ENCODE measurements around the gene GPR31.

GPR31 gene

DNA sequence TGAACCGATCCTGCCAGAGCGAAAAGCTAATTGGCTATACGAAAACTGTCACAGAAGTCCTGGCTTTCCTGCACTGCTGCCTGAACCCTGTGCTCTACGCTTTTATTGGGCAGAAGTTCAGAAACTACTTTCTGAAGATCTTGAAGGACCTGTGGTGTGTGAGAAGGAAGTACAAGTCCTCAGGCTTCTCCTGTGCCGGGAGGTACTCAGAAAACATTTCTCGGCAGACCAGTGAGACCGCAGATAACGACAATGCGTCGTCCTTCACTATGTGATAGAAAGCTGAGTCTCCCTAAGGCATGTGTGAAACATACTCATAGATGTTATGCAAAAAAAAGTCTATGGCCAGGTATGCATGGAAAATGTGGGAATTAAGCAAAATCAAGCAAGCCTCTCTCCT, 20.7 kb downstream of the GPR31 start:
- no peak for DNase-seq

DNA sequence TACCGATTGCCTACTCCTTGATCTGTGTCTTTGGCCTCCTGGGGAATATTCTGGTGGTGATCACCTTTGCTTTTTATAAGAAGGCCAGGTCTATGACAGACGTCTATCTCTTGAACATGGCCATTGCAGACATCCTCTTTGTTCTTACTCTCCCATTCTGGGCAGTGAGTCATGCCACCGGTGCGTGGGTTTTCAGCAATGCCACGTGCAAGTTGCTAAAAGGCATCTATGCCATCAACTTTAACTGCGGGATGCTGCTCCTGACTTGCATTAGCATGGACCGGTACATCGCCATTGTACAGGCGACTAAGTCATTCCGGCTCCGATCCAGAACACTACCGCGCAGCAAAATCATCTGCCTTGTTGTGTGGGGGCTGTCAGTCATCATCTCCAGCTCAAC, 21.4 kb downstream of the GPR31 start:
- DNase-seq: no peak

DNA sequence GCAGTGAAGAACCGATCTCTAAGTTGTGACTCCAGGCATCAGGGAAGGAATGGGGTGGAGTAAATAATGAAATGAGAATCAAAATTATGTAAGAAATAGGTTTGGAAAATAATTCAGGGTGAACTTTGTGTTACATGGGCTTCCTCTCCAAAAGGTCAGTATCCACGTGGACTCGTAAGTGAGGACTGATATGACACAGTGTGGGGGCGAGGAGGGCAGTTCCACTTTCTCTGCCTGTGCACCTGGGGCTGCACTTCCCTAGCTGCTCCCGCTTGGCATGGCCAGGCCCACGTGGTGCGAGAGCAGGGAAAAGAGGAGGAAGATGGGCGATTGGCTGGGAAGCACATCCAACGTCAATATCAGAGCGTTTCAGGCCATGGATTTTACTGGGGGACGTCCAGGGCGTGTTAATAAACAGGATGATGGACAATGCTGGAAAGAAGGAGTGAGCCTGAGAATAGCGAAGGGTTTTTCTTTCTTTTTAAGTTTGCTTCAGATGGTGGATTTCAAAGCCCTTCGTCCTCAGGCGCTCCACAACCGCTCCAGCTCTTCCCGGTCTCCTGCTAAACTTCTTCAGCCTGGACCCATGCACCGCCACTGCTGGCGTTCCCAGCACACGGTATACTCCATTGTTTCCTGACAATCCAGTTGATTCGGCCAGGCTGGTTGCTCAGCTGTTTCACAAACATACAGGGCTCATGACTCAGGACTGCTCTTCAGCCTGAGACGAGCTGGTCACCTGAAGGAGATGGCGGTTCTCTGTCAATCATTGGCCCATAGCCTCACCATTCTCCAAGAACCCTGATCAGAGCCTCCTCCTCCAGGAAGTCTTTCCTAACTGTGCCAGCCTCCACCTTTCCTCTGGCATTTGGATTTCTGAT, 23.1 kb downstream of the GPR31 start:
- DNase-seq: no peak

DNA sequence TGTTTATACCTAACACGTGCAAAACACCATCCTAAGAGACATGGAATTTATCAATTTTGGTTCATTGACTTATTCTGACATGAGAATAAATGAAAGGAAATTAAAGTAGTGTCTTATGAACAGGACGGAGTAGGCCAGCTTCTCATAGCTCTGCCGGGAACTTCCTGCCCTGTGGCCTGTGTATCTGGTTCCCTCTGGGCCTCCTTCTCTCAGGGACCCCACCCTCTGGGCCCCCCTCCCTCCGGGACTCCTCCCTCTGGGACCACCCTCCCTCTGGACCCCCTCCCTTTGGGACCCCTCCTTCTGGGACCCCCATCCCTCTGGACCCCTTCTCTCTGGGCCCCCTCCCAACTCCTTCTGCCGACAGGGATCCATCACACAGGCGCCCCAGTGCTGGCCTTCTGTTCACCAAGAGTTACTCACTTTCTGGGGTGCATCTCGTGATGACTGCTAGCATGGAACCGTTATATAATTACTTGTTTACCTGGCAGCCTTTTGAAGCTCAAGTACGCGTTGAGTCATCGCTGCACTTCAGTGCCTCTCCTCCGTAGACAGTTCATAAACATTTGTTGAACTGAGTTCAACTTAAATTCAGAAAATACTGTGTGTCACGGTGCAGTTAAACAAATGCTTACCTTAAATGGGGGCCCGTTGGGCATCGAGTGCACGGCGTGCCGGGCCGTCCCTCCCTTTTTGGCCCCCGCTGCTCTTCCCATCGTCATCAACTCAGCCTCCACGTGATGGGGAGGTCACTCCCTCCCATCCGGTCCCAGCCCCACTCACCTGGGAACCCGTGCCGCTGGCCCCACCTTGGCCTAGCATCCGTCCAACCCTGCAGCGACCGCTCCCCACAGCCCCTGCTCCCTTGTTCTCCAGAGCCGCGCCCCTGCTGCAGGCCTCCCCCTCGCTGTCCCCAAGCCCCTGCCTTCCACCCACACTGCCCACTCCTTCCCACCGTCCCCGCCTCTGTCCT, 26.8 kb downstream of the GPR31 start:
- DNase-seq: no peak

DNA sequence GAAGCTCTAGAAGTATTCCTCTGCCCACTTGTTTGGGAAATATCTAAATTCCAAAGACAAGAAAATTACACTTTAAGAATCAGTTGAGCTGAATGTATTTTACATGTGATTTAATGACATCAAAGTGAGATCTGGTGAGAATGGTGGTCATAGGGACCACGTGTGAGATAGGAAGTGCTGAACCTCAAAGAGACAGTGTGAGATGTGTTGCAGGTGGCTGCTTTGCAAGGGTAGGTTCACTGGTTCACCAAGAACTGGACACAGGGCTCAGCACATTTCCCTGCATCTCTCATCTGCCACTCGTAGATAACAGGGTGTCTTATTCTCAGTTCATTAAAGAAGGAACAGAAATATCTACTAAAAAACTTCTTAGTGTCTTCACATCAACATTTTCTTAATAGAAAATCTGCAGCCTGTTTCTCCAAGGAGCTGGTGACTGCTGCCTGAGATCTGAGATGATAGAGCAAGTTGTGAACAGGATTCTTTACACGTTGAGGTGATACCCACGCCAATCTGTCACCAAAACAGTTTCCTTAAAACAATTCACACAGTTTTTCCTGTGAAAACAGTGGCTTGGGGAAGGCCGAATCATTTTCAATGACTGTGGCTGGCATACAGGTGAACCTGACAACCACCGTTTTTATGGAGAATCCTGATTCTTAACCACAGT, 27.6 kb downstream of the GPR31 start:
- no peak for DNase-seq

DNA sequence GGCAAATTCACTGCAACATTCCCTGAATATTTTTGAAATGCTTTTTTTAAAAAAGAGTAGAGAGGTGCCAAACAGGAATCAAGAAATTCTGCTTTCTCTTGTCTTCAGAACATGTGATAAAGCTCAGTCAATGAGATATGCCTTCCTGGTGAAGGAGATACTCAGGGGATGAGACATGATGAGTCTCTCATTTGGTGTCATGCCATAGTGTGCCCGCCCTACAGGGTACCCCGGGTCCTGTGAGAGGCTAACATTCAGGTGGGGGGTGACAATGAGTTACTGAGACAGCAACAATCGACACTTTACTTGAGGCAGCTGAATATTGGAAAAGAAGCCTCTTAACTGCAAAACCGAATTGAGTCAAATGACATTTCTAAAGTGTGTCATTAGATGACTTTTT, 28.2 kb downstream of the GPR31 start:
- no peak for DNase-seq

DNA sequence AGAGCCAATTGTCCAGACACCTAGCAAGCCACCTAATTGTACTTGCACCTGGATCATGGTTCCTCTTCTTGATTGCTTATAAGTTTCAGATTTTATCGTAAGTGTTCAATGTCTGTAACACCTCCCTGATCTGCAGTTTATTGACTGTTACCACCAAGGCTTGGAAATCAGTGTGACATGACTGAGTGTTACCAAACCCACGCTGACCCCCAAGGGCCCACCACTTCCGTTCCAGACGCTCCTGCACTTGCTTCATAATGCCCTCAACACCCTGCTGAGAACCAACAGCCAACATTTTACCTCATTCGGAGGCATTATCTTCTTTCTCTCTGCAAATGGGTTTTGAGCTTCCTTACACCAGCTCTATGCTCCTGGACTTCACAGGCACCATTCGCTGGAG, 28.6 kb downstream of the GPR31 start:
- DNase-seq: no peak

DNA sequence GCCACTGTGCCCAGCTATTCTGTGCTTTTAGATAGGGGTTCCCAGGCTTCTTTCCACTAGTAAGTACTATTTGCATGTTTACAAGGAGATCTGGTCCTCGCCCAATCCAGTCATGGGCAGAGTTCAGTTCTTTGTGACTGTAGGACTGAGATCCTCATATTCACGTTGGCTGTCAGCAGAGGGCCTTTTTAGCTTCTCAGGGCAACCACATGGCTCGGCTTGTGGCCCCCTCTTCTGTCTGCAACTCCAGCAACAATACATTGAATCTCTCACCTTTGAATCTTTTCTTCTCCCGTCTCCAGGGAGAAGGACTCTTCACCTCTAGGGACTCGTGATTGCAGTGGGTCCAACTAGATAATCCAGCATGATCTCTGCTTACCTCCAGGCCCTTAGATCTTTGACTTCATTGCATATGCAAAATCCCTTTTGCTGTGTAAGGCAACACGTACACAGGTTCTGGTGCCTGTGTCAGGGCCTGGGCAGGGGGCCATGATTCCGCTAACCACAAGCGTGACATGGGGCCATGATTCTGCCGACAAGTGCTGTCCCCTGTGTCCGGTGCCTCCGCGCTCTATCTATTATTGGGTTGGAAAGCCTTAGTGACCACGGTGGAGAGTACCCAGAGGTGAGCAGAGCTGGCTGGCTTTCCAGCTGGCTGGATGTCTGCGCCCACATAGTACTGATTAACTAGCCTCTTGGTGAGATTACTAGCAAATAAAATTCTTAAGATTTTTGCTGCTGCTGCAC, 29.8 kb downstream of the GPR31 start:
- no peak for DNase-seq

DNA sequence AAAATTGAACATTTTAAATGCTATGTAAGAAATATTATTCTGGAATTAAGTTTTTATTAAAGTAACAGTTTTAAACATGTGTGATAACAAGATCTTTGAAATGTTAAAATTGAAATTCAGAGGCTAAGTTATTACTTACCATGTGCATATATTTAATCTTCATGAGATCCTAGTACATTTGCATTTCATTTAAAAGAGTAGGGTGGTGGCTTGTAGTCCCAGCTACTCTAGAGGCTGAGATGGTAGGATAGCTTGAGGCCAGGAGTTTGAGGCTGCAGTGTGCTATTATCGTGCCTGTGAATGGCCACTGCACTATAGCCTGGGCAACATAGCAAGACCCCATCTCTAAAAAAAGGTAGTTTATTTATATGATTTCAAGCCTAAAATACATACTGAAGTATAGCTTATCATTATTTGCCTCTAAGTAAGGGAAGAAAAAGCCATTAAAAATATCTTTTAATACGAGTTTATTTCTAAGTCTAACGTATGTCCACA, 31.9 kb downstream of the GPR31 start:
- DNase-seq: no peak

DNA sequence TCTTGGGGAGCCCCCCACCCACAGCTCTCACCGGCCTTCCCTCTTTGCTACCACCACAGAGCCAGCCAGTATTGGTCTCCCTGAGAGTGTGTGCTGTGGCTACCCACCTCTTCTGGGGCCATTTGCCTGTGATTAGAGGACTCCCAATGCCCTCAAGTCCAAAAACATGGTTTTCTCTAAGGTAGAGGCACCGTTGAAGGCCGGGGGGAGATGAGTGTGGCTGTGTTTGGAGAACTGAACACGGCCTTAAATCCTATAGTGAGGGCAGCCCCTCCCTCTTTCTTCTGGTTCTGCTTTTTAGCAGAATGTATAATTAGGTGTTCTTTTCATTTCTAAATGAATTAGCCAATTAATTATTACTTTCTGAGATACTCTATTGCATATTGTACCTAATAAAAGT, 32.4 kb downstream of the GPR31 start:
- no peak for DNase-seq

DNA sequence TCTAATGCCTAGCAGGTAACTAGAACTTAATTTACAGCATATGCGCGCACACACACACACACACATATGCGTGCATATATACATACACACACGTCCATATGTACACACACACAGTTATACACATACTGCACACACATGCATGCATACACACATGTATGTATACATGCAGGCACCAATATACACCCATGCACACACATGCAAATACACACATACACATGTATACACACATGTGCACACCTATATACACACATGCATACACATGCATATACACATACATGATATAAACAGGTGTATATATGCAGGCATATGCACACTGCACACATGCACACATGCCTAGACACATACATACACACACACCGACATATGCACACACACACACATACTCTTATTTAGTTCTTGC, 33.0 kb downstream of the GPR31 start:
- no peak for DNase-seq

DNA sequence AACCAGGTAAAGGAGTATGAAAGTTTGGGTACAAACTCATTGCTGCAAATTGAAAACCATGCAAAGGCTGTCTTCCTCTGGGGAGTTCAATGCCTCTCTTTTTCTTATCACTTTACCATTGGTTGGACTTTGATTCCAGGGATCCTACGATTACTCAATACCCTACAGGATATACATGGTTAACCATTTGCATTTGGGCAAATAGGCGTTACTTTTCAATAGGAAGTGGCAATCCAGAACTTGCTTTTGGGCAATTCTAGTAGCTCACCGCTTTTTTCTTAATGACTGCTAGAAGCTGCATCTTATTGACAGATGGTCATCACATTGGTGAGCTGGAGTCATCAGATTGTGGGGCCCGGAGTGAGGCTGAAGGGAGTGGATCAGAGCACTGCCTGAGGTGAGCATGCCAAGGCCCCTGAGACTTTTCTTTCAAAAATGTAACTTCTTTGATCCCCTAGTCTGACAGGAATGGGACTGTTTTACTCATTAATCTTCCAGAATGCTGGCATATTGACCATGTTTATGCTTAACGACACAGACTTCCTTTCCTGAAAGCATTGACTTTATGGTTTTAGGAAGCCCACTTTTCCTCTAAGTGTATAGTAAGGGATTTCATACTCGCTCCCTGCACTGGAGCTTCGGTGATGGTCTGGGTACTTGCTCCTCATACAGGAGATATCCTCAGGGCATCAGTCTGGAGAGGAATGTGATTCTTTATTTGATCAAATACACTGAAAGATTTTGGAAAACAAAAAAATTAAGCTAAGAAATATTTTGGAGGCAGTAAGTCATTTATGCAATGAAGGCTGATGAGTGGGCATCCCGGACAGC, 34.7 kb downstream of the GPR31 start, which contains the start of gene CCR6:
Gene CCR6 (plus strand): TSS at position 270 of the 831 bp plus-strand sequence. CDS start 13,039 bp downstream, outside the sequence.
- no peak for DNase-seq

DNA sequence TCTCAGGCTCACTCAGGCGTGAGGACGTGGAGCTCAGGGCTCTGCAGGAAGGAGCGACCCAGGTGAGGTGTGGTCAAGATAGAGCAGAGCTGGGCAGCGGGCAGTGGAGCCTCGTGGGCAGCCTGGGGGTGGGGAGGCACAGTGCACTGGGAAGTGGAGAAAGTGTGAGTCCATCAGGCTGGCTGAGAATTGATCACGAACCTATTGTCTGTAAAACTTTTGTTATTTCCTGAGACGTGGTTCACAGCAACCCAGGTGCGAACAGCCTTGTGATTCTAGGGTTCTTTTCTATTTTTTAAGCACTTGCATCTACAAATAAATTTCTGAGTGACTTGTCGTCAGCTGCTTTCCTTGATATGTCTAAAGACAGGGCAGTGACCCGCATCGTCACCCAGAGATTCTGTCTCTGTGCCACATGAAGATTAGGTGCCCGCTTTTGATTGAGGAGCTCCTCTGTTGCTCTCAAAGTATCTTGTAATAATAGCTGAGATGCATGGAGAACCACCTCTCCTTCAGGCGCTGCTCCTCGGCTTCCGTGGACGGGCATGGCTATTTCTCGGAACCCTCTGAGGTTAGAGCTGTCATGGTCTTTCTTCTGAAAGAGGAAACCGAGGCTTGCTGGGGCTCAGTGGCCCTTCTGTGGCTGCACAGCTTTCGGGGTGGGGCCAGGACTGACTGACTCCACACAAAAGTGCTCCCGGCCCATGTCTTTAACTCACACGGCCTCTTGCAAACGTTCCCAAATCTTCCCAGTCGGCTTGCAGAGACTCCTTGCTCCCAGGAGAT, 35.5 kb downstream of the GPR31 start:
- no peak for DNase-seq

DNA sequence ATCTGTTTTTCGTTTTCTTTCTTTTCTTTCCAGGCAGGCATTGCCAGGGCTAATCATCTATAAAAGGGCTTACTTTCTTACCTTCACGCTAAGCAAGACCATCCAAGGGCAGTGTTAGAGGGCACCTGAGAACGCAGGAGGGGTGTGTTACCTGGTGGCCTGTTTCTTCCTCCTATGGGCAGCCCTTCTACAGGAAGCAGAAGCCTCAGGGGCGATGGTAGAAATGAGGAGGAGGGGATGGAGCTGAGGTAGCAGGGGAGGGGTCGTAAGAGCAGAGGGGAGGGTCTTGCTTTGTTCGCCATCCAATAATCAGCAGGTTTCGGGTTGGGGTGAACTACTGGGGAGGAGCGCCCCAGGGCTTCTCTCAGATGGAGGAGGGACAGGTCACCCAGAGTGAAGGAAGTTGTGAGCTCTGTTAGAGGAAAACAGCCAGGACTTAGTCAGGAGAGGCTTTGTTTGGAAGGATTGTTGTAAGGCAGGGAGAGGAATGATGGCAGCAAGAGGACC, 36.4 kb downstream of the GPR31 start:
- no peak for DNase-seq

DNA sequence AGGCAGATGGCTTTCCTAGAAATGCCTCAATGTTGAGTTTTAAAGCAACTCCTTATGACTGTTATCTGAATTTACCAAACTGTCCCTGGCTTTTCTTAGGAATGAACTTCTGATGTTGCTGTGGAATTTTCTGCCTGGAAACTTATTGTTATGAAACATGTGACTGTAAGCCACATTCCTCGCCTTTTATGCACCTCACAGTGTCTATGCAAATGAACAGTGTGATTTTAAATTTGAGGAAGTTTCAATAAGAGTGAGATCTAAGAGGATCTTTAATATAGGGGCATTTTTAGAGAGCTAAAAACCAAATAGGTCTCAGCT, 37.2 kb downstream of the GPR31 start:
- DNase-seq: no peak

DNA sequence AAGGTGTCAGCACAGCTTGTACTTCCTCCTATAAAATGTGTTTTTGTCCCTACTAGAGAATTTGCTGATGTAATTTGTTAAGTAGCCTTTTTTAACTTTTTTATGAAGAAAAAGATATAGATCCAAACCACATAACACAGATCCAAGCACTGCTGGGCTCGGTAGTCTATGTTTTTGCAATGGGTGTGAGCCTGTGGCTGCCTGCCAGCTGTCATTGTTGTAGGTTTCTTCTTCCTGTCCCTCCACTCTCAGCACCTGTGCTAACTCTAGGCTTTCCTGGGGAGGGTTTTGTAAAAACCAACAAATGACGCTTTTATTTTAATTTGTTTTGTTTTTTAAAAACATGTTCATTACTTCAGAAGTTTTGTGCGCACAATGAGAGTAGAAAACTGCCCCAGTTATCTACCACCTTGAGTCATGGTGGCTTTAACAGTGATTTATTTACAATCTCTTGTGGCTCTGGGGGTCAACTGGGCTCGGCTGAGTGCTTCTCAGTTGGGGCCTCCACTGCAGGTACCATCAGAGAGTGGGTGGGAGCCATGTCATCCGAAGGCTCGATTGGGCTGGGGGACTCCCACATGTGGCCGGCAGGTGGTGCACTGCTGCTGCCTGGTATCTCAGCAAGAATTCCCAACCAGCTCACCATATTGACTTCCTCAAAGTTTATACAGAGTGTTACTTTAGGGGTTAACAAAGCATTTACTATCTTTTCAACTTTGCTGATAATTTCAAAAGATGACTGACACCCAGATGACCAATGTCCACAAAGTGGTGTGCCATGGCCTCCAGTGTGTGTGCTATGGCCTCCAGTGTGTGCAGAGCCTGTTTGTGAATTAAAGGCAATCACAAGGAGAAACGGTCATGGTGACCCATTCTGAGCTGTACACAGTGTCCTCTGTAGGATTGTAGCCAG, 37.9 kb downstream of the GPR31 start:
- DNase-seq: no peak

DNA sequence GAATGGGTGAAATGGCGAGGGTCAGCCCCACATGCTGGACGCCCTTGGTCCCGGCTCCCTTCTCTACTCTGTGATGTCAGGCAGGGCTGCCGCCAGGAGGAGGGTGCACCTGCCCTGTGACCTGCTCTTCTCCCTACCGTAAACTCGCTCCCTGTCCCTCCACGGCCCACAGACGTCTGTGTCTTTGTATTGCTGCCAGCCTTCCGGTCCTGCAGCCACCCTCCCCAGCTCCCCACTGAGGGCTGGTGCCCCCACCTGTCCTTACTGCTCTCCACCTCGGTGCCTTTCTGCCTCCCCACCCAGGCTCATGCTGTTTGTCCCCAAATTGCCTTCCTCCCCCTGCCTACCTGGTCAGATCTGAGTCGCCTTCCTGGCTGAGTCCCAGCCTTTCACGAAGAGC, 38.9 kb downstream of the GPR31 start:
- DNase-seq: no peak

DNA sequence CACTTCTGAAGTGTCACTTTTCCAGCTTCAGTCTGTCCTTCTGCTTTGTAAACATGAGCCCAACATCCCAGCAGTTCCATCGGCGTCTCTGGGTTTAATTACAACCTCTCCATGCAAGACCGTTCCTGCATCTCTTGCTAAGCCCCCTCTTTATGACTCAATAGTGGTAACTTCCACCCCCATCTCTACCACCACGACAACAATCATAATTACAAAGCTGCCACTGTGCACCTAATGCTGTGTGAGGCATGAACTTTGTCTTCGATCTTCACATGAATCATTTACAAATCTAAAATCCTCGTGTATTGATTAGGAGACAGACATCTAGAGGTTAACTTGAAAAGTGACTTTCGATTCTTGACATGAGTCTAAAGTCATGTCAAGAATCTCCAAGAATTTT, 39.8 kb downstream of the GPR31 start:
- DNase-seq: no peak

DNA sequence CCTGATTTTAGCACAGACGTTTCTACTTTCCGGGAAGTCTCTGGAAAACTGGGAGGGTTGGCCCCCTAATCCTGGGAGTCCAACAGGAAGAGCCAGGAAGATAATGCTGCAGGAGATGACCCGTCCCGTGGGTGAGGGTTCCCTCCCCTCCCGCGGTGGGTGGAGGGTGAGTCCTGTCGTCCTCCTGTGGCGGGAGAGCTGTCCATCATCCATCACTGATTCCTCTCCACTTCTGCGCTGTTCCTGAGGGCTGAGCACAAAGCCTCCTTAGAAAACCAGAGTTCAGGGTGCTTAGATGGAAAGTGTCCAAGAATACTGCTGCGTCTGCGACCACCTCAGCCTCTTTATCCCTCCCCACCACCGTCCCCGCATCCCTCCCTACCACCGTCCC, 40.9 kb downstream of the GPR31 start:
- no peak for DNase-seq
